ENCODE measurements around the gene RABL2A.
"Not testable (repeated sequence)": the region's sequence is repeated elsewhere in the genome, so short reads cannot be mapped to it uniquely, and the experiment has no call there.

Gene RABL2A

DNA sequence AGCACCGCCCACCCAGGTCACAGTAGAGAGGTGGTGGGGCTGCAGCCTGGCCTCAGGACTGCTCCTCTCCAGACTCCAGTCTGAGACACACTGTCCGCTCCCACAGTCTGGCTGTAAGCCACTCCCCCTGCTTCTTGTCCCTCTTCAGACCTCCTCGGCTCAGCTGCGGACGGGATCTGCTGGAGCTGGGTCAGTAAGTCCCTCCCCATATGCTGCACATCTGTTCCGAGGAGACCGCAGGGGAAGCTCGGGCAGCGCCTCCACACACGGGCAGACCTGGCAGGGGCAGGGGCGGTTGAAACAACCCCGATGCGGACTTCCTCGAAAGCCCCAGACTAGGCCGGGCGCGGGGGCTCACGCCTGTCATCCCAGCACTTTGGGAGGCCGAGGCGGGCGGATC lies 41.9 kb downstream of the RABL2A start:
- H3K36me3 ChIP-seq (ENCODE audit: control insufficient read depth, insufficient read depth, low read length); H3K9me3 ChIP-seq (ENCODE audit: control insufficient read depth, insufficient read depth, low read length); H3K9ac ChIP-seq (ENCODE audit: low read depth, low read length); H3K4me1 ChIP-seq (ENCODE audit: control insufficient read depth, insufficient read depth, low read length); H3K27me3 ChIP-seq (ENCODE audit: control insufficient read depth, insufficient read depth, low read length); H3K4me3 ChIP-seq (ENCODE audit: low read depth, low read length): not testable (repeated sequence)

DNA sequence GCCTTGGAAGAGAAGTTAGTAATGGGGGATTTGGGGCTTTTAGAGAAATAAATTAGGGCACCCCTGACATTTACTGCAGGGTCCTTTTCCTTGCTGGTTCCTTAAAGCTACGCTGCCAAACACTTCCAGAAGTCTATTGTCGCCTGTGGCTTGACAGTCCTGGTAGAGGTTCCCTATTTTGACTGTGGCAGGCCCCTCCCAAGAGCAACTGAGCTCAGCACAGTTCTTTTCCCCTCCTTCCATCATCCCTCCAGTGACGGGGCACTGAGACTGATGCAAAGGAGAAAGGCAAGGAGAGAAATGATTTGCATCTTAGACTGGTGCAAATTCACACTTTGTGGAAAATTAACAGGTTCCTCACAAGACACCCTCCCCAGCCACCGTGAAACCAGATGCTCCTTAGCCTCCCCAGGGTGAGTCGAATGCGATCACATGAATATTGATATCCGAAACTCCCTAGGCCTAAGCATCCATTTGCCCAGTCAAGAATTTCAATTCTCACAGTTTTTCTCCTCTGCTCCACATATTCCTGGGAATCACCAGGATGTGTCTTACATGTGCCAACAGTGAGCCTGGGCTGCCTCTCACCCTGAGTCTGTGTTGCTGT lies 45.4 kb downstream of the RABL2A start:
- H3K9me3 ChIP-seq (ENCODE audit: control insufficient read depth, insufficient read depth, low read length): no peaks in the 10 kb centered on the region
- H3K9ac ChIP-seq (ENCODE audit: low read depth, low read length): no peak overlapping the region
- H3K4me1 ChIP-seq (ENCODE audit: control insufficient read depth, insufficient read depth, low read length): peaks cover 8% of the 10 kb centered on the region
- peaks cover 20% of the 10 kb centered on the region for H3K27me3 ChIP-seq (ENCODE audit: control insufficient read depth, insufficient read depth, low read length)
- H3K36me3 ChIP-seq (ENCODE audit: control insufficient read depth, insufficient read depth, low read length): no peaks in the 10 kb centered on the region
- H3K4me3 ChIP-seq (ENCODE audit: low read depth, low read length): no peak overlapping the region

GRCh38 chr2:113675875-113676274 lies 48.8 kb downstream of the RABL2A start:
- no peak overlapping the region for H3K4me3 ChIP-seq (ENCODE audit: low read depth, low read length)
- H3K4me1 ChIP-seq (ENCODE audit: control insufficient read depth, insufficient read depth, low read length): peaks cover 8% of the 10 kb centered on the region
- no peaks in the 10 kb centered on the region for H3K36me3 ChIP-seq (ENCODE audit: control insufficient read depth, insufficient read depth, low read length)
- H3K9ac ChIP-seq (ENCODE audit: low read depth, low read length): no peak overlapping the region
- H3K9me3 ChIP-seq (ENCODE audit: control insufficient read depth, insufficient read depth, low read length): no peaks in the 10 kb centered on the region
- H3K27me3 ChIP-seq (ENCODE audit: control insufficient read depth, insufficient read depth, low read length): peaks cover 20% of the 10 kb centered on the region

- Histone ChIP-seq H3K9me3 (ENCODE audit: control insufficient read depth, insufficient read depth, low read length) (no peaks in the 10 kb centered on the region), H3K4me3 (ENCODE audit: low read depth, low read length) (no peak overlapping the region), H3K4me1 (ENCODE audit: control insufficient read depth, insufficient read depth, low read length) (peaks cover 8% of the 10 kb centered on the region), H3K27me3 (ENCODE audit: control insufficient read depth, insufficient read depth, low read length) (peaks cover 18% of the 10 kb centered on the region), H3K36me3 (ENCODE audit: control insufficient read depth, insufficient read depth, low read length) (no peaks in the 10 kb centered on the region), H3K9ac (ENCODE audit: low read depth, low read length) (no peak overlapping the region)
Observed at GRCh38 chr2:113676623-113677266, 49.7 kb downstream of the RABL2A start.

DNA sequence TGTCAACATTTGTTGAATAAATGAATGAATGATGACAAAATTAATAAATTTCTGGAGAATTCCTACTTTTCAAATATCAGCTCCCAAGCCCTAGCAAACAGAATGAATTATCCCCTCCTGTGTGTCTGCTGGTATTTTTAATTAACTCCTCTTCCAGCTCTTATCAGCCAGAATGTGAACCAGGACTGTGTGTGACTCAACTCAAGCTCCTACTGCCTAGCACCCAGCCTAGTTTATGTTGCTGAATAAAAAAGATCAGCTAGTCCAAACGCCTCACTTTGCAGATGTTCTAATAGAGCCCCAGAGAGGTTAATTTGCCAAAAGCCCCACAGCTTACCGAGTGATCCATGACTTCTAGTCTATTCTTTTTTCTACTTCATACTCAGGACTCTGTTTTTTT lies 50.3 kb downstream of the RABL2A start:
- H3K9ac ChIP-seq (ENCODE audit: low read depth, low read length): no peak overlapping the region
- no peaks in the 10 kb centered on the region for H3K9me3 ChIP-seq (ENCODE audit: control insufficient read depth, insufficient read depth, low read length)
- H3K4me1 ChIP-seq (ENCODE audit: control insufficient read depth, insufficient read depth, low read length): peaks cover 4% of the 10 kb centered on the region
- H3K27me3 ChIP-seq (ENCODE audit: control insufficient read depth, insufficient read depth, low read length): peaks cover 16% of the 10 kb centered on the region
- no peak overlapping the region for H3K4me3 ChIP-seq (ENCODE audit: low read depth, low read length)
- H3K36me3 ChIP-seq (ENCODE audit: control insufficient read depth, insufficient read depth, low read length): no peaks in the 10 kb centered on the region

GRCh38 chr2:113679457-113679856 lies 52.4 kb downstream of the RABL2A start:
- no peak overlapping the region for H3K4me3 ChIP-seq (ENCODE audit: low read depth, low read length)
- no peaks in the 10 kb centered on the region for H3K9me3 ChIP-seq (ENCODE audit: control insufficient read depth, insufficient read depth, low read length)
- no peaks in the 10 kb centered on the region for H3K36me3 ChIP-seq (ENCODE audit: control insufficient read depth, insufficient read depth, low read length)
- H3K9ac ChIP-seq (ENCODE audit: low read depth, low read length): no peak overlapping the region
- H3K27me3 ChIP-seq (ENCODE audit: control insufficient read depth, insufficient read depth, low read length): peaks cover 16% of the 10 kb centered on the region
- no peaks in the 10 kb centered on the region for H3K4me1 ChIP-seq (ENCODE audit: control insufficient read depth, insufficient read depth, low read length)

DNA sequence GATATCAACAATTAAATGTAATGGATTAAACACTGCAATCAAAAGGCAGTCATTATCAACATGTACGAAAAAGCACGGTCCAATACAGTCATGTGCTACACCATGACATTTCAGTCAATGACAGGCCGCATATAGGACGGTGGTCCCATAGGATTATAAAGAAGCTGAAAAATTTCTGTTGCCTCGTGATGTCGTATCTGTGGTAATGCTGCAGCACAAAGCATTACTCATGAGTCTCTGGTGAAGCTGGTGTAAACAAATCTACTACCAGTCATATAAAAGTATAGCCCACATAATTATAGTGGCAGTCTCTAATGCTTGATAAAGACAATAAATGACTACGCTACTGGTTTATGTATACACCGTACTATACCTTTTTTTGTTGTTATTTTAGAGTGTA lies 58.4 kb downstream of the RABL2A start:
- Histone ChIP-seq H3K4me1 (ENCODE audit: control insufficient read depth, insufficient read depth, low read length) (no peaks in the 10 kb centered on the region), H3K9me3 (ENCODE audit: control insufficient read depth, insufficient read depth, low read length) (no peaks in the 10 kb centered on the region), H3K9ac (ENCODE audit: low read depth, low read length) (no peak overlapping the region), H3K4me3 (ENCODE audit: low read depth, low read length) (no peak overlapping the region), H3K27me3 (ENCODE audit: control insufficient read depth, insufficient read depth, low read length) (no peaks in the 10 kb centered on the region), H3K36me3 (ENCODE audit: control insufficient read depth, insufficient read depth, low read length) (no peaks in the 10 kb centered on the region)

DNA sequence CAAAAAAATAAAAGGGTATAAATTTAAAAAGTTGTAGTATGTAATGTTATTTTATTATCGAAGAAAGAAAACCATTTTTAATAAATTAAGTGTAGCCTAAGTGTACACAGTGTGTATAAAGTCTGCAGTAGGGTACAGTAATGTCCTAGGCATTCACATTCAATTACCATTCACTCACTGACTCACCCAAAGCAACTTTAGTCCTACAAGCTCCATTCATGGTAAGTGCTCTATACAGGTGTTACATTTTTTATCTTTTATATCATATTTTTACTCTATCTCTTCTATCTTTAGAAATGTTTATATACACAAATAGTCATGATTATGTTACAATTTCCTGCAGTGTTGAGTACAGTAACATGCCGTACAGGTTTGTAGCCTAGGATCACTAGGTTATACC lies 59.5 kb downstream of the RABL2A start:
- Histone ChIP-seq H3K36me3 (ENCODE audit: control insufficient read depth, insufficient read depth, low read length) (no peaks in the 10 kb centered on the region), H3K4me3 (ENCODE audit: low read depth, low read length) (no peak overlapping the region), H3K9ac (ENCODE audit: low read depth, low read length) (no peak overlapping the region), H3K27me3 (ENCODE audit: control insufficient read depth, insufficient read depth, low read length) (no peaks in the 10 kb centered on the region), H3K9me3 (ENCODE audit: control insufficient read depth, insufficient read depth, low read length) (no peaks in the 10 kb centered on the region), H3K4me1 (ENCODE audit: control insufficient read depth, insufficient read depth, low read length) (no peaks in the 10 kb centered on the region)

DNA sequence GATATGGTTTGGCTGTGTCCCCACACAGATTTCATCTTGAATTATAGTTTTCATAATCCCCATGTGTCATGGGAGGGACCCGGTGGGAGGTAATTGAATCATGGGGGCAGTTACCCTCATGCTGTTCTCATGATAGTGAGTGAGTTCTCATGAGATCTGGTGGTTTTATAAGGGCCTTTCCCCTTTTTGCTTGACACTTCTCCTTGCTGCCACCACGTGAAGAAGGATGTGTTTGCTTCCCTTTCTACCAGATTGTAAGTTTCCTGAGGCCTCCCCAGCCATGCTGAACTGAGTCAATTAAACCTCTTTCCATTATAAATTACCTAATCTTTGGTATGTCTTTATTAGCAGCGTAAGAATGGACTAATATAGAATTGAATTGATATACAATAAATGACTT lies 63.8 kb downstream of the RABL2A start:
- H3K36me3 ChIP-seq (ENCODE audit: control insufficient read depth, insufficient read depth, low read length); H3K4me1 ChIP-seq (ENCODE audit: control insufficient read depth, insufficient read depth, low read length); H3K9ac ChIP-seq (ENCODE audit: low read depth, low read length); H3K27me3 ChIP-seq (ENCODE audit: control insufficient read depth, insufficient read depth, low read length); H3K9me3 ChIP-seq (ENCODE audit: control insufficient read depth, insufficient read depth, low read length); H3K4me3 ChIP-seq (ENCODE audit: low read depth, low read length): not testable (repeated sequence)
